ENCODE measurements around the gene GPR37.

The GPR37 gene

DNA sequence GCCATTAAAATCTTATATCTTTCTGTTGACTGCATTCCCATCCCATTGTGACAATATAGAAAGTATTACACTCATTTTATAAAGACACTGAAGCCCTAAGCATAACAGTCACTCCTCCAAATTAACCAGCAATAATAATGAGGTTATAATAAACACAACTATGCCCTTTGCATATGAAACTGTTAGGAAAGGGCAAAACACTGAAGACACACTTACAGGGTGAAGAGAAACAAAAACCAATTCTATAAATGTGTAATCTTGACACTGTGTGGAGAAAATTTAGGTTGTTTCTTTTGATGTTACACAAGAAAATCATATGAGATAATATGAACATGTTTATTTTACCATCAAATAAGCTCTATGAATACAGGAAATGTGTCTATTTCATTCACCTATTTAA is 14.0 kb upstream of the GPR37 start:
- DNase-seq: no peak

DNA sequence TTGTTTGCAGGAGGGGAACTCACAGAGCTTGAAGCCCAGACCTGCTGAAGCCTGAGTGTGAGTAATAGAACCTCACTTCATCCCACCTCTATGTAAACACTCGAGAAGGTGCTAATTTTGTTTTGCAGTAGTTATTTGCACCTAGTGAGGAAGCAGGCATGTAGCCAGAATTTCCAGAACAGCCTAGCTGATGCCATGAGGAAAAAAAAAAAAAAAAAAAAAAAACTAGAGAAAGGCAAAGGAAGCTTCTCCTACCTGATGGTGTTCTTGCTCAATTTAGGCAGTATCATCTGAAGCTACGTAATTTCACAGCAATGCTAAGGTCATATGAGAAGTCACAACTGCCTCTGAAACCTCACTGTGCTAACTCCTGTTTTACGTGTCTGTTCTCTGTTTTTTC is 13.6 kb upstream of the GPR37 start:
- DNase-seq: no peak

DNA sequence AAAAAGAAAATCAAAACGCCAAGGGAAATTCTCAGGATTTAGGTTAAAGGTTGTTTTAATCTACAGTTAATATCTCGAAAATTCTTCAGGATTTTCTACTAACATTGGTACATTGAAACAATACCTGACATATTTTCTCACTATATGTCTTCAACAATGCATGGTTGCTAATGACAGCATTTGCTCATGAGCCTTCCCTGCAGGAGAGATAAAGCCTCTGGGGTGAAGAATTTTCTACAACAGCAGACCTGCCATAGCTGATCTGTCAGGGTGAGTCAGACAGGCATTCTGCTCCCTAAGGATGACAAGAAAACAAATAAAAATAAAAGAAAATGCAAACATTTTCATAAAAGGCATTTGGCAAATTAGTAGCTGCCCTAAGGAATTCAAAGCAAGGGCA is 11.7 kb upstream of the GPR37 start:
- no peak for DNase-seq

DNA sequence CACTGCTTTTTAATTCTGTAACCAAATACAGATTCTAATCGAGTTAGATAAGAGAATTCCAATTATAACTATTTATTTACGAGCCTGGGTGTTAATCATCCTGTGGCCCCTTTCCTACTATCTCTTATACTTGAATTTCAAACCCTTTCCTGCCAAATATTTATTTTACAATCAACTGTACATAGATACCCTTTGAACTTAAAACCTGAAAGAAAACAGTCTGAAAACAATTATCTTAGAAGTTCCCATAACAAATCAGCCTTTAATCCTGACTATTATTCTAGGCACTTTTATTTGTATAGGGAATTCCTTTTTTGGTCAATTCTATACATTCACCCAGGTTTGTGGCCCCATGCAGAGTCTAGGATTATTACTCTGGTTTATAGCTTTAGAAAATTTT is 10.6 kb upstream of the GPR37 start:
- no peak for DNase-seq

DNA sequence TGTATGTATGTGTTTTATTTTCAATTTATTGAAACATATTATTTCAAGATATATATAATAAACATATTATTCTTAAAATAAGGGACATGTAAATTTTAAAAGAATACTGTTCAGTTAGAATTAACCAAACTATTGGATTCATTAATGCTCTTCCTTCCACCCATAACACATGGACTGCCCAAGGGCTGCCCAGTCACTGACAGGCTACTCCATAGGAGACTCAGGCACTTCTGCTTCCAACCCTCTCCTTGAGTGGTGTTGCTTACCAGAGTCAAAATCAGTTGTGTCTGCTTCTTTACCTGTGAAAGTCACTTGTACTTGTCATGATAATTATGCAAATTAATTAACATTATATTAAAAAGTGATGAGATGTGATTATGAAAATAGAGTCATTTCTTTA is 9.8 kb upstream of the GPR37 start:
- DNase-seq: no peak

DNA sequence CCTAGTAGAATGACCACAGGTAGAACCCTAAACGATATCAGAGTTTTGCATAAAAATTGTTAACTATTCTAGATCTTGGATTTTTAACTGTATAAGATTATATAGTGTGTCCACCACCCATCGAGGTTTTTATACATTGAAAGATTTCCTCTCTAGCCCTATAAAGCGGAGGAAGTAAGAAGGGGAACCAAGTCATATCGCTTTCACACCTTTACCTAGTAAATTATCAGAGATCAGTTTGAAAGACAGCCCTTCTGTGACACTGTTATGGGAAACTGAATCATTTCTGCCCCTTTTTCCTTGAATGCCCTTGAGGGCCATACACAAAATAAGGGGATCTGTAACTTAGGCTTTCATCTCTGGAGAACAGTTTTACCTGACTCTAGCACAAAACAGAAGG is 8.3 kb upstream of the GPR37 start:
- no peak for DNase-seq

DNA sequence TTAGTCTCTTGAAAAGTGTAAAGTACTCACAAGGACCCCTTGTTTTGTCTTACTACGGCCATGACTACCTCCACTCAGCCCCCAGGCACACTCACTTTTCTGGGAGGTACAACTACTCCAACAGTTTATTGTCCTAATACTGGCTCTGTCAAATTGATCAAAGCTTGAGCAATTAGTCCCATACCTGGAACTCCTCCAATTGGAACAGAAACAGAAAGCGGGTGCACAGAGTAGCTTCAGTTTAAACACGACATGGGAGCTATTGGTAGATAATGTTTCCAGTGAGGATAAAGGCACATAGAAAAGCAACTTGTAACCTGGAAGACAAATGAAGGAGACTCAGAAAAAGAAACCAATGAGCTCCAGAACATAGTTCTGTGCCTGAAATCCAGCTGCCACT is 7.7 kb upstream of the GPR37 start:
- DNase-seq: no peak

DNA sequence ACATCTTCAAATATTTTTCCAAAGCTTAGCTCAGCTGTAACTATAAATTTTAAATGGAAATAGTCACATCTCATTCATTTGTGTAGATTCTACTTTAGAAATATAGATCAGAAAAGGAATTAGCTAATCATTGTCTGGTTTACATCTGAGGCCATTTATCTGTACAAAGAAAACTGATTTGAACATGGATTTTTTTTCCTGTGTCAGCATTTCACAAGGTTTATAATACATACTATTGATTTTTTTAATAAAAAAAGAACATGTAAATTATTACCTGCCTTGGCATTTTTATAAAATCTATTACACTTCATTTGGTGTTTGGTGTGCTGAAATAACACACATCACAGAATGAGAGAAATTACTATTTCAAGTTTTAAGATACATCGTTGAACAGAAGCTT is 3.5 kb upstream of the GPR37 start:
- no peak for DNase-seq

DNA sequence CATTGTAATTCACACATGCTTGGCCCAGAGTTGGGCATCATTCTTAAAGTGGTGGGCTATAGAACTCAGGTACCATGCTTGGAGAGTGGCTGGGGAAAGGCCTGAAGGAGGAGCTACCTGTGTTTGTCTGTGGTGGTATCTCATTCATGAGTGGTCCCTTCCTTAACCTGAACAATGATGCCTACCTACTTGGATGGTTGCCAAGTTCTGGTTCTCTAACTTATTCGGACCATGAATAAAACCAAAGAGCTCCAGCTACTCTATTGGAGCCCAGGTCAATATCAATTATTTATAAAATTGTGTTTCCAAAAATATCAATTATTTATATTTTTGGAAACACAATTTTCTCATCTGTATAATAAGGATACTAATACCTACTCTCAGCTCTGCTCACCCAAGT is 2.9 kb upstream of the GPR37 start:
- DNase-seq: peak; percentile 4

DNA sequence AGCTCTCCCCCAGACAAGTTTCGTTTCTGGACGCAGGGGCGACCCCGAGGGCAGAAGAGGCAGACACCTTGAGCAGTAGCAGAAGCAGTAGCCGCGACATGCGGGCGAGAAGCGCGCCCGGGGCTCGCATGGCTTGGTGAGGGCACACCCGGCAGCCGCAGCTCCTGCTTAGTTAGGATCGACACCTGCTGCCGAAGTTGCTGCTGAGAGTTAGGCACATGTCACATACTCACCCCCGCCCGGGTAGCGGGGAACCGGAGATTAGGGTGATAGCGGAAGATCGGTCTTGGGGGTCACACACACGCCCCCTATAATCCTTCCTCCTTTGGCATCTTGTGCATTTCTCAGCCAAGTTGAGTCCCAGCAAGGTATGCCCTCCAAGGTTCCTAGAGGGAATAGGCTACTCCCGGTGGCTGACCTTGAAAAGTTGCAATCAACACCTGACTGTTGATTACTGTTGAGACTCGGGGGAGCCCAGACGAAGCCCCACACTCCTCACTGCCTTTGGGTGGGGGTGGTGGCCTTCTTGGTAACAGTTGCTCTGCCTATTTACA is 668 bp downstream of the GPR37 start:
- peak; percentile 55 for DNase-seq

DNA sequence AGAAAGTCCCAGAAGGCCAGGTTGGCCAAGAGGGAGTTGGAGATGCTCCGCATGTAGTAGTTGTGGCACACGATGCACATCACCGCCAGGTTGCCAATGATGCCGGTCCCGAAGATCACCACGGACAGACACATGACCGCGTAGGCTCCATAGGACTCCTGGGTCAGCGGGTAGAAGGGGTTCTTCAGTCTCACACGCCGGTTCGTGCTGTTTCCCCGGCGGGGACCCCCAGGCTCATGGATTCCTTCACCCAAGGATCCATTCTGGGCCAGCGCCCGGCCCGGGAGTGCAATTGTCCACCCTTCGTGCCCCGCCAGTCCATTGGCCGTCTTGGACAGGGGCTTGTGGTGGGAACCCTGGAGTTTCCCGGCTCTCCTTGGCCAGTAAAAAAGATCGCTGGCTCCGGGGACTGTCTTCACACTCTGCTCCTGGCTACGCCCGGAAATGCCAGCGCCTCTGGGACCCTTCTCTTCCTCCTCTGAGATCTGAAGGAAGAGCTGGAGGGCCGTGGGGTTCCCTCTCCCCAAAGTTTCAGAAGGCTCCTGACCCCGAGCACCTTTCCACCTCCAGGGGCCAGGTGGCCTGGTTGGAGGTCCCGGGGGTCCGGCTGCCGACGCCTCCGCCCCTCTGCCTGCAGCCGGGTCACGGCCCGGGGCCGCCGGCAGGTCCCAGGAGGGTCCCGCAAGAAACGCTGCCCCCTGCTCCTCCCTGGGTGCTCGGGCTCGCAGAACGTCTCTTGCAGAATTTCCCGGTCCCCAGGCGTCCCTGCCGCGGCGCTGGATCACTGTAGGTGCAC is 1.3 kb downstream of the GPR37 start:
- peak; percentile 44 for DNase-seq

DNA sequence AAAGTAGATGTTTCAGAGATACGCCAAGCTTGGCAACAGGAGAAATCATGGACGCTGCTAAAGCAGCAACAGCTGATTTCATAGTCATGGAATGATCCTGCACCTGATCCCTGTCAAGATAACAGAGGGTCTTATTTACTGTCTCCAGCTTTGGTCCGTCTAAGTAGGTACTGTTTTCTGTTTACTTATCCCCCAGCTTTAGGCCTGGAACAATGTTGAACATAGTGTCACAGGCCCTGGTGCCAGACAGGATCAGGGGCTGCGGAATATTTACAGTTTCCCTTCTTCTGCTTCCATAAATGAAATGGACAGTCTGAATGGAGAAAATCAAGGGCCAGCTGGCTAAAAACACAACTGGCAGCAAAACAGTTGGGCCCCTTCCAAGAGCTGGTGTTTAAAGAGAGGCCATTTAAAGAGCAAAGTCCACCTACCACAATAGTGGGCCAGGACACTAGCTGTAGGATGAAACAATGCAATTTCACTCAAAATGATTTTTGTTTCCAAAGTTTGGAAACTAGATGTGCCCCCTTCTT is 2.9 kb downstream of the GPR37 start:
- DNase-seq: peak; percentile 57

DNA sequence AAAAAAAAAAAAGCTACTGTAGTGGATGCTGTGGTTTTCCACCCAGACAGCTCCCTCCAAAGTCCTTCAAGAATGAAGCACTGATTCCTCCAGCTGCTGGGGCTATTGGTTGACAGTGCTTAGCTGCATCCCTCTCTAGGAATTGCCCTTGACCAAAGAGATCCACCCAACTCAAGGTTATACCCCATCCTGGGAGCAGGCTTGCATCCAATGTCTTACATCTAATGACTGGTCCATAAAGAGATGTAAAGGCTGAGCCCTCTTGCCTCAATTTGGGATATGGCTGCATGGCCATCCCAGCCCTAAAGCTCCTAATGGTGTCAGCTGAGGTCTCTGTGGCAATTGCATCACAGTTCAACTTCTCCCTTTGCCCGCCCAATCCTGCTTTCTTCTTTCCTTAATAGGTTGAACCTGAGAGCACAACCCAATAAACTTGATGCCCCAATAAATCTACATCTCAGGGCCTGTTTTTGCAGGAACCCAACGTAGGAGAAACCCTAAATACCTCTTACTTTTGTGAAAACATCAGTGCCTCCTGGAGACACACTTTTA is 4.4 kb downstream of the GPR37 start:
- DNase-seq: no peak

DNA sequence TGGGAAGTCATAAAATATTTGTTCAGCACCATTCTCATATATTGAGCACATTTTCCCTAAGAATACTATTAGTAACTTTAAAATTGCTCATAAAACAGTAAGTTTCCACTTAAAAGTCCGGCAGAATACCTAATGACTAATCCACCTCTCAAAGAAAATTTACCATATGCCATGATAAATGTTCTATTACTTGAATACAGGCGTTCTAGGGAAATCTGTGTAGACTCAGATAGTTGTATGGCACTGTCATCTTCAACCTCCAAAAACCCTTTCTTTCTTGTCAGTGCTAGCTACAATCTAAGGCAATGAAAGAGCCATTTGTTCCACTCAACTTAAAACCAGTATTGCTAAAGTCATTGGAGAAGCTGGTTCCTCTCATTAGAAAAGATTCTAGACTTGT is 7.3 kb downstream of the GPR37 start:
- no peak for DNase-seq

DNA sequence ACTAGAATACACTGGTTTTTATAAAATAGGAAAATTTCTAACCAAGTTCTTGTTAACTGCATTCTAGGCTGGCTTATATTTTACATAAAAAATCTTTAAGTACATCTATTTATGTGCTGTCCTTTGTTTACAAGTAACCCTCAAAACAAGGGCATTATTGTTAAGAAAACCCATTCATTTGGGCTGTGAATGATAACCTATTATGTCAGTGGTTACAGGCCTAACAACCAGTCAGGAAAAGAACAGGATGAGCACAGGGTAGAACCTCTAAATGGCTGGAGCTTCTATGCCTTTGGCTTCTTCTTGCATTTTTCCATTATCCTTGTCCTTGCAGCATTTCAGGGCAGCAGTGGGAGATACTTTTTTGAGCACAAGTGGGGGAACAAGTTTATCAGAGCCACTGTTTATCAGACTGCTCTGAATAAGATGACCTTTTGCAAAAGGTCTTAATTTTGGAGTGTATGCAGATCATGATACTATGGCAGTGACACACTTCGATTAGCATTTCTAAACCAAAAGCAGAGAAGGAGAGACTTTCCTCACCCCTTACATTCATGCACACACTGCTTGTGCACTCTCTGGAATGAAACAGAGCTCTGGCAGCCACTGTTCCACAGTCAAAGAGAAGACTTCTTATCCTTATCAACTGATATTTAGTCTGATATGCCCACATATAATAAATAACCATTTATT is 10.9 kb downstream of the GPR37 start:
- no peak for DNase-seq

DNA sequence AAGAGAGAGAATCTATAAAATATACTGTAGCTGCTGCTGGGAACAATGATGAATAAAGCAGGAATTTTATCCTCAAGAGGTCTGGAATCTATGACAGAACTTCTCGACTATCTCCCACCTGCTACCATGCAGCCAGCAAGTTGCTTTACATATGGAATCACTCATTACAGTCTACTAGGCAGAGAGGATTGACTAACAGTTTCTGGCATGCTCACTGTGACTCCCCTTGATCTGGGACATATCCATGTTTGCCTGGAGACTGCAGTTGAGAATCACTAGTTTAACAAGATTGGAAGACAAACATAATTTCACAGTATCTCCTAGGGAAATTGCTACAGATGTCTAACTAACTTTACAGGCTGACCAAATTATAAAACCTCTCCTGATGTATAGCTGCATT is 13.3 kb downstream of the GPR37 start:
- no peak for DNase-seq

DNA sequence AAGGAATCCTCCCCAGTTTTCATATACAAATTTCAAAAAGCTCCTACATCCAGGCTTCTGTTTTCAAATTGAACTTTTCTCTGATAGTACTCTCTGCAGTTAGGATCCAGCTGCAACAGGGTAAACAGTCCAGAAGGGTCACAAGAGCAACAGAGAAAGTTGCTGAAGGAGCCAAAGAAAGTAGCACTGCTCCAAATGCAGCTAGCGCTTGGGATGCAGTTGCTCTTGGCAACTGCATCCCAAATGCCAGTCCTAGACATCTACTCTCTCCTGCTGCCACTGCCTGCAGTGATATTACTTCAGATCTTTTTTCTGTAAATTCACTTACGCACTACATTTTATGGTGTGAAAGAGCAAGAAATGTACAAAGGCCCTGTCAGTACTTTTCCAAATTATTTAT is 14.6 kb downstream of the GPR37 start:
- DNase-seq: no peak

DNA sequence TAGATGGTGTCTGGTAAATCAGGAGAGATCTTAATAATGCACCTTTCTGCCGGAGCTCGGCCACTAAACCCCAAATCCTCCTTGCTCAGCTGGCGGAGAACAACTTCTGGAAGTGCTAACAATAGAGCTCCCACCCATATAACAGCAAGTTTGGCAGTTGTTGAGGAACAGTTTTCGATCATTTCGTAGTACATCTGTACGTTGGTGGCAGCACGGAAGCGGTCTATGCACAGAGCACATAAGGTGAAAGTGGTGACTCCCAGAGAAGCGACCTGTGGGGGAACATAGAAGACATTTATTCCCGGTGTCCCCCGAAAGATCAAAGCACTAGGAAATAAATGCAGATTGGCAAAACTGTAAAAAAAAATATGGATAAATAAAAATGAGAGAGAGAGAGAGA is 18.5 kb downstream of the GPR37 start:
- DNase-seq: no peak

DNA sequence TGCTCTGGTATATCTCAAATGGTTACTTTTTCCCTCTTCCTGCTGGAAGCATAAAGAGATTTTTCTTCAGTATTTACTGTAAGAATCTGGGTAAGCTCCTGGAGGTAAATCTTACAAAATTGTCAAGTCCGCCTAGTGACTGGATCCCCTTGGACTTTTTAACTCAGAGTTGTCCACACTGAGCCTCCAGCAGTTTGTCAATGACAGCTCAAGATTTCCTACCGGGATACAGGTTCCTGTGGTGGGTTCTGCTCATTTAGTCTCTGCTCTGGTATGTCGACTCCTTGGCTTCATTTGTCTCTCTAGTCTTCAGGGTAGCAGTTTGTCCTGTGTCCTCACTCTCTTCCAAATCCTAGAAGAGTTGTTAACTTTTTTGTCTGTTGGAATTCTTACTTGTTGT is 27.0 kb downstream of the GPR37 start:
- DNase-seq: no peak

DNA sequence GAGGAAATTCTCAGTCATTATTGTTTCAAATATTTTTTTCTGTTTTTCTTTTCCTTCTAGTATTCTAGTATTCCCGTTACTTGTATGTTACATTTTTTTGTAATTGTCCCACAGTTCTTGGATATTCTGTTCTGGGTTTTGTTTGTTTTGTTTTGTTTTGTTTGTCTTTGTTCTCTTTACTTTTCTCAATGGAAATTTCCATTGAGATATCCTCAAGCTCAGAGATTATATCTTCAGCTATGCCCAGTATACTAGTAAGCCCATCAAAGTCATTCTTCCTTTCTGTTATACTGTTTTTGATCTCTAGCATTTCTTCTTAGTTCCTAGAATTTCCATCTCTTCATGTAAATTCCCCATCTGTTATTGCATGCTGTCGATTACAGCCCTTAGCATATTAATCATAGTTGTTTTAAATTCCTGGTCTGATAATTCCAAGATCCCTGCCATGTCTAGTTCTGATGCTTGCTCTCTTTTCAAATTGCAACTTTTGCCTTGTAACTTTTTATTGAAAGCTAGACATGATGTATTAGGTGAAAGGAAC is 27.8 kb downstream of the GPR37 start:
- DNase-seq: no peak

DNA sequence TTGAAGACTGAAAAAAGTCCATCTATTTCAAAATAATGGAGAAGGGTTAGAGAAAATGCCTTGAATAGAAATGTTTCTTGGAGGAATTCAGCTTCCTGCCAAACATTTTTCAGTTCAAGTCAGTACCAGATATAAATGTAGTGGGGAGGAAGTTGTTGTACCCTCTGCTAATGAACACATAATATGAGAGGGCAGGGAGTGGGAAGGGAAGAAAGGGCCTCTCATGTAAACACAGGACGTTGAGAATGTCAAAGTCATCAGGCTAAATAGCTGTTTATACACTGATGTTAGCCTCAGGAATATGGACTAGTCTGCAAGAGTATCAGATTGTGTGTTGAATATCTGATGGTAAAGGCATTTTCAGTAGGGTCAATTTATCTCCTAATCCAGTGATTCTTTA is 37.0 kb downstream of the GPR37 start:
- no peak for DNase-seq

DNA sequence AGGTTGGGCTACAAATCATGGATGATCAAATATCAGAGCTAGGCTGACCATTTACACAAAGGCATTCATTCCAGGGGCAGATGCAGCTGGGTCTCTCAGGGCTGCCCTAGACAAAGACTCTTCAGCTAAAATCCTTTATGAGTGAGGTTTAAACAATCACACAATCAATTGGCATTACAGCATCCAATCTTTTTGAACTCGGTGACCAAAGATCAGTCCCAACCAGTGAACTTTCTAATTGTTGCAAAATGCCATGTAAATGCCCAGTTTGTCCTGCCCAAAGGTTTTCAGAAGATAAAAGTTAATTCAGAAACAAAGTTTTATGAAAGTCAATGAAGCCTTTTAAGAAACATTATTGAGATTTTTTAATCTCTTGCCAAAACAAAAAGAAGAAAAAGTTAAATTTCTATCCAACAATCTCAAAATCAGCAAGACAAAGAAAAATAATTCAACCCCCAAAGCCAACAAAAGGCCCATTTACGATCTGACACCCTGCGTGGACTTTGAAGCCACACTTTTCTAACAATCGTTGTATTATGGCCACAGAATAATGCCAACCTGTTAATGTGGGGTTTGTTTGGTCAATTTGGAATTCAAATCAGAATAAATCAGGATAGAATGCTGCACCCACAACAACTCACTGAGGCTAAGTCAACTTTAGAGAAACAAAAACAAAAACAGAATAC is 40.9 kb downstream of the GPR37 start:
- no peak for DNase-seq

DNA sequence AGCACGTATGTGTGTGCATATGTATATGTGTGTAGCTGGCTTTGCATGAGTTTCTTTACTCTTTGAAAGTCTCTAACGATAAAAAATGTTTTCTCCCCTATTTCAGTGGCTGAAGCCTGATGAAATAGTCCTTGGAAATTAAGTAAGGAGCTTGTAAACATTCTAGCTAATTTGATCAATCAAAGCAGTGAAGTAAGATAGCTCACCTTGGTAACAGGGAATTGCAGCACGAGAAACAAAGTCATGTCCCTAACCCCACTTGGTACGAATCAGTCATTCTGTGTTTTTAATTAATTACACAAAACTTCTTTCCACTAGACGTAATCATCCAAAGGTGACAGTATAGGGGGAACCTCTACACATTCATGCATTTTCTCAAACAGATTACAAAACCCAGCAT is 41.5 kb downstream of the GPR37 start:
- no peak for DNase-seq

Measured in NCI-H82 (cell line).